Measurements from ENCODE around the gene KRT23.

Gene KRT23

GRCh38 chr17:40916366-40916765, 21.1 kb downstream of the KRT23 start:
- TF ChIP-seq CTCF (IDR thresholded peaks at IDR 0.05; ENCODE audit: low read depth, low read length), result no peak
- no peak for TF ChIP-seq MYC (IDR thresholded peaks at IDR 0.05; ENCODE audit: low read depth, low read length)
- TF ChIP-seq MAX (IDR thresholded peaks at IDR 0.05; ENCODE audit: low read depth, low read length), result no peak
- TF ChIP-seq POLR2A (IDR thresholded peaks at IDR 0.05; ENCODE audit: extremely low read depth, insufficient read length), result no peak
- DNase-seq (ENCODE audit: low read depth), result no peak

GRCh38 chr17:40915721-40916256, 21.7 kb downstream of the KRT23 start:
- no peak for DNase-seq (ENCODE audit: low read depth)
- H3K4me3 ChIP-seq (ENCODE audit: low read depth, low read length), result no peak overlapping the region
- no peak for TF ChIP-seq CTCF (IDR thresholded peaks at IDR 0.05; ENCODE audit: low read depth, low read length)
- TF ChIP-seq MYC (IDR thresholded peaks at IDR 0.05; ENCODE audit: low read depth, low read length), result no peak
- TF ChIP-seq MAX (IDR thresholded peaks at IDR 0.05; ENCODE audit: low read depth, low read length), result no peak
- TF ChIP-seq POLR2A (IDR thresholded peaks at IDR 0.05; ENCODE audit: extremely low read depth, insufficient read length), result no peak

More at GRCh38 chr17:40916366-40916765, 21.1 kb downstream of the KRT23 start:
- H3K4me3 ChIP-seq (ENCODE audit: low read depth, low read length), result no peak overlapping the region

GRCh38 chr17:40915199-40915661, 22.2 kb downstream of the KRT23 start:
- DNase-seq (ENCODE audit: low read depth), result peak; percentile 3
- no peak overlapping the region for H3K4me3 ChIP-seq (ENCODE audit: low read depth, low read length)
- no peak for TF ChIP-seq CTCF (IDR thresholded peaks at IDR 0.05; ENCODE audit: low read depth, low read length)
- TF ChIP-seq POLR2A (IDR thresholded peaks at IDR 0.05; ENCODE audit: extremely low read depth, insufficient read length), result no peak
- no peak for TF ChIP-seq MAX (IDR thresholded peaks at IDR 0.05; ENCODE audit: low read depth, low read length)
- no peak for TF ChIP-seq MYC (IDR thresholded peaks at IDR 0.05; ENCODE audit: low read depth, low read length)

GRCh38 chr17:40914075-40914855, 23.2 kb downstream of the KRT23 start:
- no peak overlapping the region for H3K4me3 ChIP-seq (ENCODE audit: low read depth, low read length)
- no peak for DNase-seq (ENCODE audit: low read depth)
- no peak for TF ChIP-seq MAX (IDR thresholded peaks at IDR 0.05; ENCODE audit: low read depth, low read length)
- no peak for TF ChIP-seq POLR2A (IDR thresholded peaks at IDR 0.05; ENCODE audit: extremely low read depth, insufficient read length)
- no peak for TF ChIP-seq CTCF (IDR thresholded peaks at IDR 0.05; ENCODE audit: low read depth, low read length)
- TF ChIP-seq MYC (IDR thresholded peaks at IDR 0.05; ENCODE audit: low read depth, low read length), result no peak

GRCh38 chr17:40912486-40913210, 24.8 kb downstream of the KRT23 start:
- H3K4me3 ChIP-seq (ENCODE audit: low read depth, low read length), result no peak overlapping the region
- DNase-seq (ENCODE audit: low read depth), result no peak
- TF ChIP-seq POLR2A (IDR thresholded peaks at IDR 0.05; ENCODE audit: extremely low read depth, insufficient read length), result no peak
- no peak for TF ChIP-seq MAX (IDR thresholded peaks at IDR 0.05; ENCODE audit: low read depth, low read length)
- no peak for TF ChIP-seq CTCF (IDR thresholded peaks at IDR 0.05; ENCODE audit: low read depth, low read length)
- TF ChIP-seq MYC (IDR thresholded peaks at IDR 0.05; ENCODE audit: low read depth, low read length), result no peak
